Activated T-helper 1 cell treated with anti-CD3 and anti-CD28 coated beads, Interleukin-12 subunit alpha, Interleukin-12 subunit beta, Interleukin-2, Interleukin-4 antibody, amounts not matched to agents 30 ng/mL and 10 ng/mL and 1 ng/mL, durations not matched to agents 14 hours and 24 hours and 36 hours (primary cell): ENCODE measurements around the gene UNKL. TPM values are rescaled to one million over a fixed set of nuclear protein-coding genes. Genes with fewer than 3 reads are reported as not detected.

Experiments used
- DNase-seq: peaks from one replicate; pipeline ENCODE4 v3.0.0; 2021; ENCODE audit warnings: low spot score
- H3K27ac Mint-ChIP-seq: one replicate; pipeline ENCODE4 v1.8.0; 2021; ENCODE audit warnings: mild to moderate bottlenecking, mixed read lengths
- H3K27me3 Mint-ChIP-seq: one replicate; pipeline ENCODE4 v1.8.0; 2022; ENCODE audit warnings: mild to moderate bottlenecking, moderate library complexity, mixed read lengths; ENCODE audit not compliant: insufficient read depth
- H3K36me3 Mint-ChIP-seq: one replicate; pipeline ENCODE4 v1.8.0; 2021; ENCODE audit warnings: low read depth, mixed read lengths
- H3K4me1 Mint-ChIP-seq: one replicate; pipeline ENCODE4 v1.8.0; 2021; ENCODE audit warnings: low read depth, mixed read lengths
- H3K4me3 Mint-ChIP-seq: one replicate; pipeline ENCODE4 v1.8.0; 2021; ENCODE audit warnings: mild to moderate bottlenecking, moderate library complexity, mixed read lengths
- H3K9me3 Mint-ChIP-seq: one replicate; pipeline ENCODE4 v1.8.0; 2021; ENCODE audit warnings: mixed read lengths
- intact Hi-C: fragments of 100-400 bp; cut with micrococcal nuclease; formaldehyde crosslinking; loops from one replicate; pipeline ENCODE4 v1.15.1; 2024
- total RNA-seq: library from RNA; stranded (reverse); gene quantifications from 2 replicates; pipeline ENCODE4 v1.2.3, GENCODE V29; 2022

The UNKL gene
- 42.7 and 46.1 TPM in 2 replicates for total RNA-seq

- intact Hi-C loops, result loop anchor here (1.0 to 10.0 kb wide), 3 partner anchors 51 to 442 kb away; partner anchors contain the start of genes LMF1 and MAPK8IP3
Measured at GRCh38 chr16:1414532-1415260, at the start of gene UNKL. Gene UNKL, minus strand, starts transcription at chr16:1414704. Its CDS starts 13 bp downstream, at chr16:1414691.

GRCh38 chr16:1461146-1461545, 46.6 kb upstream of the UNKL start:
- Mint-ChIP-seq H3K9me3 (no peaks in the 10 kb centered on the region), H3K27ac (no peak overlapping the region), H3K27me3 (no peaks in the 10 kb centered on the region), H3K4me1 (no peaks in the 10 kb centered on the region), H3K4me3 (no peak overlapping the region), H3K36me3 (no peaks in the 10 kb centered on the region)
- no peak for DNase-seq
- intact Hi-C loops, result no loop called here

More at GRCh38 chr16:1414532-1415260, at the start of gene UNKL:
- Mint-ChIP-seq H3K9me3 (no peaks in the 10 kb centered on the region), H3K4me3 (peak within 1 kb of the TSS; percentile 83), H3K4me1 (no peaks in the 10 kb centered on the region), H3K36me3 (peaks cover 9% of the 10 kb centered on the region), H3K27me3 (no peaks in the 10 kb centered on the region), H3K27ac (peak within 1 kb of the TSS; percentile 85)
- DNase-seq, result peak; percentile 77

GRCh38 chr16:1460602-1461138, 46.2 kb upstream of the UNKL start:
- H3K27me3 Mint-ChIP-seq, result no peaks in the 10 kb centered on the region

DNA sequence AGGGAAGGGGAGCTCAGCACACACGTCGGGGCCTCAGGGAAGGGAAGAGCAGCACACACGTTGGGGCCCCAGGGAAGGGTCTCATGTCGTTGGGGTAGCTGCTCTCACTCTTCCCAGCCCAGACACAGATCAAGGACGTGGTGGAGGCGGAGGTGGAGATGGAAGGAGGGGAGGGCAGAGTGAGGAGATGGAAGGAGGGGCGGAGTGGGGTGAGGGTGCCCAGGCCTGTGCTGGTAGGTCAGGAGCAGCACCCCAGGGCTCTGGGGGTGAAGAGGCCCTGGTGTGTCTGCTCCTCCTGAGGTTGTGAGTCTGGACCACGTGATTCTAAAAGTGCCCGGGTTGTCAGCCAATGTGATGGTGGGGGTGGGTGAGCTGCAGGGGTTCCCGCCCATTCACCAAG, 45.5 kb upstream of the UNKL start:
- no peaks in the 10 kb centered on the region for H3K9me3 Mint-ChIP-seq
- no peak for DNase-seq
- H3K27ac Mint-ChIP-seq, result no peak overlapping the region
- intact Hi-C loops, result no loop called here
- no peak overlapping the region for H3K4me3 Mint-ChIP-seq
- no peaks in the 10 kb centered on the region for H3K4me1 Mint-ChIP-seq
- H3K27me3 Mint-ChIP-seq, result no peaks in the 10 kb centered on the region
- no peaks in the 10 kb centered on the region for H3K36me3 Mint-ChIP-seq

More at GRCh38 chr16:1460602-1461138, 46.2 kb upstream of the UNKL start:
- Mint-ChIP-seq H3K27ac (no peak overlapping the region), H3K4me1 (no peaks in the 10 kb centered on the region), H3K36me3 (no peaks in the 10 kb centered on the region), H3K4me3 (no peak overlapping the region), H3K9me3 (no peaks in the 10 kb centered on the region)
- DNase-seq, result no peak
- intact Hi-C loops, result no loop called here

GRCh38 chr16:1458977-1459341, 44.5 kb upstream of the UNKL start:
- H3K9me3 Mint-ChIP-seq, result no peaks in the 10 kb centered on the region
- no peaks in the 10 kb centered on the region for H3K4me1 Mint-ChIP-seq
- H3K4me3 Mint-ChIP-seq, result no peak overlapping the region
- peak overlapping the region; percentile 29 for H3K27ac Mint-ChIP-seq
- no peaks in the 10 kb centered on the region for H3K36me3 Mint-ChIP-seq
- intact Hi-C loops, result no loop called here
- DNase-seq, result no peak
- H3K27me3 Mint-ChIP-seq, result no peaks in the 10 kb centered on the region

DNA sequence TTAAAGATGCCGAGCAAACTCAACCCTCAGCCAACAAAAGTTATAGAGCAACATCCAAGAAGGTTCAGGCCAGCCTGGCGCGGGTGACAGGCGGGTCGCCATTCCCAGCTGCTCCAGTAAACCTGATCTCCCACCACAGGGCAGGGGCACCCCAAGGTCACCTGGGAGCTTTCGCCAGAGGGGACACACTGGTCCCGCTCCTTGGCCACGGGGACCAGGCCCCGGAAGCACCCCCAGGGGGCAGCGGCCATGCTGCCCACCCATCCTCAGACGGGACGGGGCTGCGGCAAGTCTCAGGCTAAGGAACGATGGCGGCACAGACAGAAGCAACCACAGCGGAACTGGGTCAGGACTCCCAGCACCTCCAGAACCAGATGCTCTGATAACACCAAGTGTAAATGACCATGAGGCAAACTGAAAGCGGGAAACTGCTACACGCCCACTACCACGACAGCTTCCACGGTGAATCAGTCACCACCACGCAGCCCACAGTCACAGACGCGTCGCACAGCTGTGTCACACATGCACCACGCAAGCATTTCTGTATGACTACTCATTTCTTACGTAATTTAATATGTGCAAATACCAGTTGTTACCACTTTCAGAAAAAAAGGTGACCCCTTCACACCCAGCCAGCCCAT, 44.0 kb upstream of the UNKL start:
- no peak for DNase-seq

DNA sequence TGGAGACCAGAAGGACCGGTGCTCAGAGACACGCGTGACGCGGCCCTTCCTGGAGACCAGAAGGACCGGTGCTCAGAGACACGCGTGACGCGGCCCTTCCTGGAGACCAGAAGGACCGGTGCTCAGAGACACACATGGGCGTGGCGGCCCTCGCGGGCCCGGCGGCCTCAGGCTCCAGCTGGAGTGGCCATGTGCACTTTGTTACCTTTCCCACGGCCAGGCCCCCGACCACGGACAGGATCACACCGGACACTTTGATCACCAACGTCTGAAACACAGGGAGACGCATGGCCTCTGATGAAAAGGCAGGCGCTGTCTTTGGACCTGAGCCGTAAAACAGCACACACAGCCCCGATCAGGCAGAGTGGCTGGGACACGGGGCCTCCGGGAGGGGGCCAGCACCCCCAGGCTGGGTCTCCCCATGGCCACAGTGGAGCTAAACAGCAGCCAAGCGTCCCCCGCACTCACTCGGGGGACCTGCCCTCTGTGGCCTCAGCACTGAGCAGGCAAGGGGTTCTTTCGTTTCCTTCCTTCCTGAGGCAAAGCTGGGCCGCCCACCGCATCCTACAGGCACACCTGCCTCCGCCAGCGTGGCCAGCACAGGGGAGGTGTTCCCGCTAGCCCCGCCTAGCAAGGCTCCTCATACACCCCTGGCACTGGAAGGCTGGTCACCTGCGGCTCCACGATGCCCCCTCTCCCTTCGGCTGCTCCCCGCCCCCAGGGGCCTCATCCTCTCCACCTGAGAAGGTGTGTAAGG, 43.2 kb upstream of the UNKL start:
- no peaks in the 10 kb centered on the region for H3K27me3 Mint-ChIP-seq
- DNase-seq, result no peak
- no peak overlapping the region for H3K4me3 Mint-ChIP-seq
- no peaks in the 10 kb centered on the region for H3K9me3 Mint-ChIP-seq
- no peaks in the 10 kb centered on the region for H3K4me1 Mint-ChIP-seq
- H3K36me3 Mint-ChIP-seq, result no peaks in the 10 kb centered on the region
- intact Hi-C loops, result no loop called here
- H3K27ac Mint-ChIP-seq, result no peak overlapping the region

More for the DNA sequence above, 44.0 kb upstream of the UNKL start:
- intact Hi-C loops, result no loop called here
- no peaks in the 10 kb centered on the region for H3K27me3 Mint-ChIP-seq
- no peaks in the 10 kb centered on the region for H3K4me1 Mint-ChIP-seq
- H3K27ac Mint-ChIP-seq, result peak overlapping the region; percentile 29
- H3K36me3 Mint-ChIP-seq, result no peaks in the 10 kb centered on the region
- H3K4me3 Mint-ChIP-seq, result no peak overlapping the region
- H3K9me3 Mint-ChIP-seq, result no peaks in the 10 kb centered on the region

DNA sequence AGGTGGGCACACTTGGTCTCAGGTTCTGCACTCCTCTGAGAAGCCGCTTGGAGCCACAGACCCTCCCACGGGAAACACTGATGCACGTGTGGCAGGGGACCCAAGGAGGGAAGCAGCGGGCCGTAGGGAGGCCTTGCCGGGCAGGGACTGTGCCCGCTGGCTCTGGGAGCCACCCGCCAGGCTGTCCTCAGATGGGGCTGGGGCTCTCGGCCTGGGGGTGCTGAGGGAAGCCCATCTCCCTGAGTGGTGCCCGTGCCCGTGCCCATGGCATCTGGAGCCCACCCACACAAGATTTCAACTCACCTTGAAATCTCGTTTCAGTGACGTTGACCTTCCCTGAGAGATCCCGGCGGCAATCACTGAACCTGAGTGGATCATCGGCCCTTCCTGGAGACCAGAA, 42.4 kb upstream of the UNKL start:
- no peaks in the 10 kb centered on the region for H3K4me1 Mint-ChIP-seq

GRCh38 chr16:1455190-1456171, 41.0 kb upstream of the UNKL start:
- intact Hi-C loops, result no loop called here
- Mint-ChIP-seq H3K9me3 (no peaks in the 10 kb centered on the region), H3K4me3 (no peak overlapping the region), H3K27me3 (no peaks in the 10 kb centered on the region), H3K4me1 (no peaks in the 10 kb centered on the region), H3K27ac (no peak overlapping the region), H3K36me3 (peaks cover 2% of the 10 kb centered on the region)
- no peak for DNase-seq

More for the DNA sequence above, 42.4 kb upstream of the UNKL start:
- Mint-ChIP-seq H3K9me3 (no peaks in the 10 kb centered on the region), H3K4me3 (no peak overlapping the region), H3K27me3 (no peaks in the 10 kb centered on the region), H3K36me3 (peaks cover 2% of the 10 kb centered on the region), H3K27ac (no peak overlapping the region)
- intact Hi-C loops, result no loop called here
- no peak for DNase-seq

- Mint-ChIP-seq H3K36me3 (peaks cover 2% of the 10 kb centered on the region), H3K27ac (no peak overlapping the region), H3K4me3 (no peak overlapping the region), H3K4me1 (no peaks in the 10 kb centered on the region), H3K9me3 (no peaks in the 10 kb centered on the region), H3K27me3 (no peaks in the 10 kb centered on the region)
- DNase-seq, result no peak
- intact Hi-C loops, result no loop called here
Measured at GRCh38 chr16:1454561-1454960, 40.1 kb upstream of the UNKL start.

- H3K4me1 Mint-ChIP-seq, result no peaks in the 10 kb centered on the region
- H3K9me3 Mint-ChIP-seq, result no peaks in the 10 kb centered on the region
- H3K36me3 Mint-ChIP-seq, result peaks cover 2% of the 10 kb centered on the region
- no peak overlapping the region for H3K4me3 Mint-ChIP-seq
- H3K27me3 Mint-ChIP-seq, result no peaks in the 10 kb centered on the region
- intact Hi-C loops, result no loop called here
- DNase-seq, result no peak
- H3K27ac Mint-ChIP-seq, result no peak overlapping the region
Measured at GRCh38 chr16:1453316-1453715, 38.8 kb upstream of the UNKL start.

DNA sequence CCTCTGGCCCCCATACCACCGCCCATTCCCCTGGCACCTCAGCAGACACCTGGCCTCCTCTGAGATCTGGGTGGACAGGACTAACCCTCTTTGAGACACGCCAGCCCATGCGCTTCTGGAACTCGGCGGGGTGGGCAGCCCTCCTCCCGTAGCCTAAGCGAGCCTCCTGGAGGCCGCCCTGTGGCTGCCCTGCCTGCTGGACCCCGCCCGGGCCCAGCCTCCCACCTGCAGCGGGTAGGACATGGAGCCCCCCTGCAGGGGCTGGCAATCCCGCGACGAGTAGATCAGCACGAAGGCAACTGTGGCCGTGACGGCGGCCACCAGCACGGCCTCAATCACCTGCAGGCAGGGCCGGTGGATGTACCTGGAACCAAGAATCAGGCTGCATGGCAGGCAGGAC, 38.0 kb upstream of the UNKL start:
- no peak overlapping the region for H3K4me3 Mint-ChIP-seq
- DNase-seq, result no peak
- no peaks in the 10 kb centered on the region for H3K4me1 Mint-ChIP-seq
- no peak overlapping the region for H3K27ac Mint-ChIP-seq
- no peaks in the 10 kb centered on the region for H3K9me3 Mint-ChIP-seq
- peaks cover 2% of the 10 kb centered on the region for H3K36me3 Mint-ChIP-seq
- intact Hi-C loops, result no loop called here
- no peaks in the 10 kb centered on the region for H3K27me3 Mint-ChIP-seq
